ENCODE results near the gene GDF10. TPM values are rescaled to one million over a fixed set of nuclear protein-coding genes. Genes with fewer than 3 reads are reported as not detected.

The GDF10 gene
- total and polyA plus RNA-seq, 2 donors (not counting 1 experiment from before 2014, with no cell fraction given): not detected

- H3K36me3 ChIP-seq (replicated peaks in 1 of 2; ENCODE audit: control extremely low read depth in 1 of 2, control insufficient read depth in 1 of 2, extremely low read depth in 1 of 2, insufficient read depth in 2 of 2, low read length in 1 of 2): no peaks in the 10 kb centered on the region
- intact Hi-C loops (cut with micrococcal nuclease): no loop called here
- no peak within 1 kb of the TSS for H3K4me2 ChIP-seq (replicated peaks; ENCODE audit: low read depth, low read length, poor library complexity, severe bottlenecking)
- no peak for TF ChIP-seq EZH2 (IDR thresholded peaks at IDR 0.05; ENCODE audit: borderline replicate concordance, insufficient read depth, low read depth, low read length, poor library complexity, severe bottlenecking)
- TF ChIP-seq CTCF (IDR thresholded peaks at IDR 0.05): no peak
- no peaks in the 10 kb centered on the region for H4K20me1 ChIP-seq (ENCODE audit: control insufficient read depth, insufficient read depth, low read length, poor library complexity, severe bottlenecking)
- H3K27me3 Mint-ChIP-seq: no peaks in the 10 kb centered on the region
- no peaks in the 10 kb centered on the region for H3K9me3 Mint-ChIP-seq (ENCODE audit: insufficient read depth)
- no peak within 1 kb of the TSS for H3K4me3 Mint-ChIP-seq
- no peaks in the 10 kb centered on the region for H3K79me2 ChIP-seq (ENCODE audit: control insufficient read depth, insufficient read depth, low read length)
- no peak within 1 kb of the TSS for H3K27ac ChIP-seq (ENCODE audit: low read length in 2 of 2)
- 86% methylated on average over 5 of the region's 5 CpGs for WGBS (ENCODE audit: insufficient coverage)
- H3K9me3 ChIP-seq (ENCODE audit: control extremely low read depth in 1 of 3, control insufficient read depth in 2 of 3, insufficient read depth in 1 of 3, low read length in 2 of 3): no peaks in the 10 kb centered on the region
- H3K9ac ChIP-seq (ENCODE audit: low read length): no peak within 1 kb of the TSS
- CTCF ChIA-PET: no interaction called here
- no peak within 1 kb of the TSS for H2AFZ ChIP-seq (ENCODE audit: insufficient read depth, low read depth, low read length, poor library complexity, severe bottlenecking)
- H3K27me3 ChIP-seq (replicated peaks in 1 of 4; ENCODE audit: control extremely low read depth in 1 of 4, control insufficient read depth in 3 of 4, insufficient read depth in 4 of 4, low read length in 3 of 4): no peaks in the 10 kb centered on the region
- DNase-seq (no peak), ATAC-seq (ENCODE audit: low read depth) (no peak)
- no peaks in the 10 kb centered on the region for H3K4me1 Mint-ChIP-seq
- H3K27ac Mint-ChIP-seq: no peak within 1 kb of the TSS
- H3K4me1 ChIP-seq (ENCODE audit: control insufficient read depth in 2 of 2, insufficient read depth in 2 of 2, low read length in 2 of 2): no peaks in the 10 kb centered on the region
- POLR2A ChIA-PET: no interaction called here
- H3K4me3 ChIP-seq (ENCODE audit: control extremely low read depth in 1 of 5, extremely low read depth in 1 of 5, insufficient read depth in 1 of 5, low read depth in 2 of 5, low read length in 4 of 5): no peak within 1 kb of the TSS
Measured at GRCh38 chr10:47348138-47348651, 48.2 kb downstream of the GDF10 start, which contains the start of gene RBP3. Gene RBP3 (plus strand): TSS chr10:47348363. CDS start chr10:47348485, 122 bp downstream.

- Histone ChIP-seq H3K4me2 (replicated peaks; ENCODE audit: low read depth, low read length, poor library complexity, severe bottlenecking) (no peak overlapping the region), H3K4me3 (ENCODE audit: control extremely low read depth in 1 of 5, extremely low read depth in 1 of 5, insufficient read depth in 1 of 5, low read depth in 2 of 5, low read length in 4 of 5) (no peak overlapping the region), H3K9ac (ENCODE audit: low read length) (no peak overlapping the region), H3K27me3 (replicated peaks in 1 of 4; ENCODE audit: control extremely low read depth in 1 of 4, control insufficient read depth in 3 of 4, insufficient read depth in 4 of 4, low read length in 3 of 4) (no peaks in the 10 kb centered on the region), H3K4me1 (ENCODE audit: control insufficient read depth in 2 of 2, insufficient read depth in 2 of 2, low read length in 2 of 2) (no peaks in the 10 kb centered on the region), H3K36me3 (replicated peaks in 1 of 2; ENCODE audit: control extremely low read depth in 1 of 2, control insufficient read depth in 1 of 2, extremely low read depth in 1 of 2, insufficient read depth in 2 of 2, low read length in 1 of 2) (no peaks in the 10 kb centered on the region), H3K27ac (ENCODE audit: low read length in 2 of 2) (no peak overlapping the region), H2AFZ (ENCODE audit: insufficient read depth, low read depth, low read length, poor library complexity, severe bottlenecking) (no peak overlapping the region), H4K20me1 (ENCODE audit: control insufficient read depth, insufficient read depth, low read length, poor library complexity, severe bottlenecking) (no peaks in the 10 kb centered on the region), H3K79me2 (ENCODE audit: control insufficient read depth, insufficient read depth, low read length) (no peaks in the 10 kb centered on the region), H3K9me3 (ENCODE audit: control extremely low read depth in 1 of 3, control insufficient read depth in 2 of 3, insufficient read depth in 1 of 3, low read length in 2 of 3) (no peaks in the 10 kb centered on the region)
- Mint-ChIP-seq H3K9me3 (ENCODE audit: insufficient read depth) (no peaks in the 10 kb centered on the region), H3K27ac (no peak overlapping the region), H3K4me1 (no peaks in the 10 kb centered on the region), H3K27me3 (no peaks in the 10 kb centered on the region), H3K4me3 (no peak overlapping the region)
- DNase-seq: no peak
- TF ChIP-seq EZH2 (IDR thresholded peaks at IDR 0.05; ENCODE audit: borderline replicate concordance, insufficient read depth, low read depth, low read length, poor library complexity, severe bottlenecking): no peak
- TF ChIP-seq CTCF (IDR thresholded peaks at IDR 0.05): no peak
- ATAC-seq (ENCODE audit: low read depth): no peak
- ChIA-PET POLR2A (no interaction called here), CTCF (no interaction called here)
- WGBS (ENCODE audit: insufficient coverage): 89% methylated on average over 35 of the region's 36 CpGs
- intact Hi-C loops (cut with micrococcal nuclease): no loop called here
Measured at GRCh38 chr10:47348661-47349470, 48.9 kb downstream of the GDF10 start.
